PC-3 (cell line): ENCODE measurements around the gene CHRNB4. TPM values are rescaled to one million over a fixed set of nuclear protein-coding genes. Genes with fewer than 3 reads are reported as not detected.
"Not testable (repeated sequence)": the region's sequence is repeated elsewhere in the genome, so short reads cannot be mapped to it uniquely, and the experiment has no call there.

Experiments
- ATAC-seq: fragments of 200-7000 bp; cut with Tn5 transposase; 2 replicates; pipeline ENCODE4 v1.9.1; 2020; ENCODE audit warnings: mild to moderate bottlenecking, moderate library complexity
- BruUV-seq: library from RNA; stranded (reverse); fragments of 400-500 nt; replicated peaks from 2 replicates; lab custom pipeline; 2021; lab: Mats Ljungman, UMichigan
- CTCF ChIA-PET: fragments of 300-600 bp; sonication (Branson Sonifier 250); formaldehyde crosslinking; loops from one replicate; lab custom pipeline; 2022; ENCODE audit warnings: antibody characterized with exemption; lab: Charles Lee
- POLR2A ChIA-PET: fragments of 300-600 bp; sonication (Branson Sonifier 250); formaldehyde crosslinking; loops from one replicate; lab custom pipeline; 2022; ENCODE audit warnings: antibody characterized with exemption; ENCODE audit not compliant: unreplicated experiment; lab: Charles Lee
- DNase-seq: peaks from one replicate; pipeline ENCODE4 v3.0.0-alpha.2; 2015
- H2AFZ ChIP-seq: fragments of 300-600 bp; sonication (generic); 2 replicates; pipeline ENCODE4 v1.6.0; 2016; ENCODE audit warnings: antibody characterized with exemption, low read length
- H3F3A ChIP-seq: fragments of 300-600 bp; sonication (generic); one replicate; pipeline ENCODE4 v1.6.0; 2017; ENCODE audit warnings: antibody characterized with exemption, low read length, control low read depth, mild to moderate bottlenecking; ENCODE audit not compliant: unreplicated experiment
- H3K27ac ChIP-seq: fragments of 300-600 bp; sonication (generic); 2 replicates; pipeline ENCODE4 v1.5.1; 2016; ENCODE audit warnings: mild to moderate bottlenecking, low read length
- H3K27me3 ChIP-seq: fragments of 300-600 bp; sonication (generic); 2 replicates; pipeline ENCODE4 v1.6.1; 2016; ENCODE audit warnings: low read length, mixed read lengths
- H3K36me3 ChIP-seq: fragments of 300-600 bp; sonication (generic); 2 replicates; pipeline ENCODE4 v1.6.1; 2016; ENCODE audit warnings: low read depth, mixed run types, low read length, mixed read lengths
- H3K4me1 ChIP-seq: fragments of 300-600 bp; sonication (generic); 2 replicates; pipeline ENCODE4 v1.5.1; 2016; ENCODE audit warnings: low read length; ENCODE audit not compliant: insufficient read depth
- H3K4me2 ChIP-seq: fragments of 300-600 bp; sonication (generic); 2 replicates; pipeline ENCODE4 v1.6.0; 2016; ENCODE audit warnings: low read length
- H3K4me3 ChIP-seq: fragments of 300-600 bp; sonication (generic); 2 replicates; pipeline ENCODE4 v1.5.1; 2016; ENCODE audit warnings: mild to moderate bottlenecking, low read length, mixed read lengths
- H3K79me2 ChIP-seq: fragments of 300-600 bp; sonication (generic); 2 replicates; pipeline ENCODE4 v1.6.1; 2017; ENCODE audit warnings: low read length, mixed read lengths
- H3K9ac ChIP-seq: fragments of 300-600 bp; sonication (generic); 2 replicates; pipeline ENCODE4 v1.6.0; 2016; ENCODE audit warnings: mild to moderate bottlenecking, low read length
- H3K9me2 ChIP-seq: fragments of 300-600 bp; sonication (generic); replicated peaks from 2 replicates; pipeline ENCODE4 v1.6.1; 2016; ENCODE audit warnings: mixed run types, low read length, mixed read lengths
- H3K9me3 ChIP-seq: fragments of 300-600 bp; sonication (generic); 2 replicates; pipeline ENCODE4 v1.6.1; 2016; ENCODE audit warnings: low read length, mixed read lengths
- H4K20me1 ChIP-seq: fragments of 300-600 bp; sonication (generic); 2 replicates; pipeline ENCODE4 v1.6.1; 2016; ENCODE audit warnings: low read length, mixed read lengths
- EZH2 ChIP-seq: fragments of 300-600 bp; sonication (generic); IDR thresholded peaks from one replicate; pipeline ENCODE4 v1.6.1; 2017; ENCODE audit warnings: antibody characterized with exemption, mild to moderate bottlenecking, low read length; ENCODE audit not compliant: unreplicated experiment
- EZH2phosphoT487 ChIP-seq: fragments of 300-600 bp; sonication (generic); IDR thresholded peaks from 2 replicates; pipeline ENCODE4 v1.6.1; 2018; ENCODE audit warnings: mild to moderate bottlenecking, antibody characterized with exemption, low read length, borderline replicate concordance
- intact Hi-C: fragments of 100-400 bp; cut with micrococcal nuclease; formaldehyde crosslinking; loops from 2 replicates; pipeline ENCODE4 v1.9.0; 2023
- total RNA-seq: library from RNA; depleted of rRNA; stranded (reverse); fragments of >200 nt; gene quantifications from 2 replicates; pipeline ENCODE4 v1.2.3, GENCODE V29; 2014
- TF ChIP-seq, protein P1 (sequence below): fragments of 300-600 bp; sonication (generic); conservative IDR thresholded peaks from 2 replicates; pipeline ENCODE4 v1.5.1; 2017; ENCODE audit warnings: antibody characterized with exemption, low read depth, mild to moderate bottlenecking, low read length

The CHRNB4 gene
- total RNA-seq, 1 experiment from 2014 or later, result not detected

DNA sequence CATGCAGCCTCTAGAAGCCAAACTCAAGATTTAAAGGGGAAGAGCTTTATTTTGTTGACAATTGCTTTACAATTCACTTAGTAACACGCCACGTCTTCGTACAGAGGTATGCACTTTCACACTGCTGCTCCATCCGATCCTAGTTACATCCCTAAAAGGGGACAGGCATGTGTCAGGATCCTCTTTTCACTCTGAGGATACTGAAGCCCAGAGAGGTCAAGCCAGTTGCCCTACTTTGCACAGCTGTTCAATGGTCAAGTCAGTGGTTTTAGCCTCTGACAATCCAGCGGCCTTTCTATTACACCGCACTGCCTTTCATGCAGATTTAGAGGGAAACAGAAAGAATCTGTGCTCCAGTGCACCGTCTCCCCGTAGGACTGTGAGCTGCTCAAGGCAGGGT is 44.9 kb upstream of the CHRNB4 start:
- BruUV-seq, result no TSS peak
- ATAC-seq, result no peak
- Histone ChIP-seq H3K4me3 (no peak overlapping the region), H3F3A (no peaks in the 10 kb centered on the region), H3K27ac (no peak overlapping the region), H3K9ac (no peak overlapping the region), H3K4me1 (no peaks in the 10 kb centered on the region), H3K36me3 (no peaks in the 10 kb centered on the region), H3K27me3 (no peaks in the 10 kb centered on the region), H4K20me1 (no peaks in the 10 kb centered on the region), H3K9me2 (no peaks in the 10 kb centered on the region), H2AFZ (no peak overlapping the region), H3K9me3 (no peaks in the 10 kb centered on the region), H3K4me2 (no peak overlapping the region), H3K79me2 (no peaks in the 10 kb centered on the region)
- ChIA-PET POLR2A (no interaction called here), CTCF (no interaction called here)
- TF ChIP-seq, protein P1, sequence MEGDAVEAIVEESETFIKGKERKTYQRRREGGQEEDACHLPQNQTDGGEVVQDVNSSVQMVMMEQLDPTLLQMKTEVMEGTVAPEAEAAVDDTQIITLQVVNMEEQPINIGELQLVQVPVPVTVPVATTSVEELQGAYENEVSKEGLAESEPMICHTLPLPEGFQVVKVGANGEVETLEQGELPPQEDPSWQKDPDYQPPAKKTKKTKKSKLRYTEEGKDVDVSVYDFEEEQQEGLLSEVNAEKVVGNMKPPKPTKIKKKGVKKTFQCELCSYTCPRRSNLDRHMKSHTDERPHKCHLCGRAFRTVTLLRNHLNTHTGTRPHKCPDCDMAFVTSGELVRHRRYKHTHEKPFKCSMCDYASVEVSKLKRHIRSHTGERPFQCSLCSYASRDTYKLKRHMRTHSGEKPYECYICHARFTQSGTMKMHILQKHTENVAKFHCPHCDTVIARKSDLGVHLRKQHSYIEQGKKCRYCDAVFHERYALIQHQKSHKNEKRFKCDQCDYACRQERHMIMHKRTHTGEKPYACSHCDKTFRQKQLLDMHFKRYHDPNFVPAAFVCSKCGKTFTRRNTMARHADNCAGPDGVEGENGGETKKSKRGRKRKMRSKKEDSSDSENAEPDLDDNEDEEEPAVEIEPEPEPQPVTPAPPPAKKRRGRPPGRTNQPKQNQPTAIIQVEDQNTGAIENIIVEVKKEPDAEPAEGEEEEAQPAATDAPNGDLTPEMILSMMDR, result no peak
- TF ChIP-seq EZH2, result no peak
- no peak for DNase-seq
- intact Hi-C loops, result no loop called here

DNA sequence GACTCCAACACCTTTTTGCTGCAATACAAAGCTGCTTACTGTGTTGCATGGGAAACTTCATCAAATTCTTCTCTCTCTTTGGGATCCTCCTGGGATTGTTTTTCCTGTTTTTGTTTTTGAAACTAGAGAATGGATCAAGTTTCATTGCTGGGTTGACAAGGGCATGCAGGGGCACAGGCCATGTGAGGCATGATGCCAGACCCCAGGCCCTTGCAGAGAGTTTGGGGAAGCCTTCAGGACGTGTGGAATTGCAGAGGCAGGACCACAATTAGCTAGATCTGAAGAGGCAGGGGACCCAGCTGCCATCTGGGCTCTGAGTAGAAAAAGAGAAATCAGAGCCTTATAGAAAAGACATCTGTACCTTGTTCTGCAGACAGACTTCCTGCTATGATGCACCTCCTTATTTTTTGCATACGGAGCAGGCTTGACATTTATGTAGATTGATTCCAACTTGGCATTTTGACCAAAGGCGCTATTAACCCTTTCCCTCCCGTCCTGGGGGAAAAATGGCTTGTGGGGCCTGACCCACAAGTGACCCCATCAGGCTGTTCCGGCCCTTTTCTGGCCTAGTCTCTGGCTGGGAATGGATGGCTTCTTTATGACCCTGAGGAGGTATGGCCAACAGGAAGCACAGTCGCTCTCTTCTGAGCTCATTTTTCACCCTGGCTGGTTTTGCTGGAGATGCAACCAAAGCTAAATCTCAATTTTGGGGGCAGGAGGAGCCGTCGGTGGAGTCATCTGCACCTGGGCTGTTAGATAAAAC is 44.3 kb upstream of the CHRNB4 start:
- no peaks in the 10 kb centered on the region for H3K36me3 ChIP-seq
- POLR2A ChIA-PET, result no interaction called here
- H3K27ac ChIP-seq, result no peak overlapping the region
- no TSS peak for BruUV-seq
- no peaks in the 10 kb centered on the region for H4K20me1 ChIP-seq
- H3F3A ChIP-seq, result no peaks in the 10 kb centered on the region
- TF ChIP-seq EZH2 (no peak), EZH2phosphoT487 (no peak)
- TF ChIP-seq, protein P1, result no peak
- CTCF ChIA-PET, result no interaction called here
- DNase-seq (no peak), ATAC-seq (no peak)
- H3K4me3 ChIP-seq, result no peak overlapping the region
- no peak overlapping the region for H3K4me2 ChIP-seq
- H3K9me3 ChIP-seq, result no peaks in the 10 kb centered on the region
- H3K9ac ChIP-seq, result no peak overlapping the region
- no peaks in the 10 kb centered on the region for H3K4me1 ChIP-seq
- H3K27me3 ChIP-seq, result no peaks in the 10 kb centered on the region
- H2AFZ ChIP-seq, result no peak overlapping the region
- no peaks in the 10 kb centered on the region for H3K9me2 ChIP-seq
- no peaks in the 10 kb centered on the region for H3K79me2 ChIP-seq
- intact Hi-C loops, result no loop called here

DNA sequence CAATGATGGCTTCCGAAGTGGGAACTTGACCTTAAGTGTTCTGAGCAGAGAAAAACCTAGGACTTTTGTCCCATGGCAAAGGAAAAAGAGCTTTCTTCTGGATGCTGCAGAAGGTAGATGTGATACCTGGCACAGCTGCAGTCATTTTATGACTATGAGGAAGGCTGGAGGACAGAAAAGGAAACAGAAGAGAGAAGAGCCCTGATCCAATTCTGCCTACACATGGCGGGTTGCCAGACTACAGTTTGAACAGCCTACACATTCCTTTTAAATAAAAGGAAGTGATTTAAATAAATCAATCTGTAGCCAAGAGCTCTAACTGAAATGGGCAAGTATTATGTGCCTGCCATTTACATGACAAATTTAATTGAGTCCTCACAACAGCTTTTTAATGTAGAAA is 43.6 kb upstream of the CHRNB4 start:
- H3K9ac ChIP-seq, result no peak overlapping the region
- H3K36me3 ChIP-seq, result no peaks in the 10 kb centered on the region
- H3K27ac ChIP-seq, result no peak overlapping the region
- no peak overlapping the region for H3K4me3 ChIP-seq
- peak; percentile 19 for DNase-seq
- no peaks in the 10 kb centered on the region for H4K20me1 ChIP-seq
- no peaks in the 10 kb centered on the region for H3F3A ChIP-seq
- intact Hi-C loops, result no loop called here
- H3K4me2 ChIP-seq, result no peak overlapping the region
- no peaks in the 10 kb centered on the region for H3K79me2 ChIP-seq
- TF ChIP-seq, protein P1, result no peak
- TF ChIP-seq EZH2phosphoT487, result no peak
- no peak for TF ChIP-seq EZH2
- CTCF ChIA-PET, result no interaction called here
- H3K4me1 ChIP-seq, result no peaks in the 10 kb centered on the region
- H3K9me3 ChIP-seq, result no peaks in the 10 kb centered on the region
- no peaks in the 10 kb centered on the region for H3K27me3 ChIP-seq
- BruUV-seq, result no TSS peak
- ATAC-seq, result no peak
- H2AFZ ChIP-seq, result no peak overlapping the region
- H3K9me2 ChIP-seq, result no peaks in the 10 kb centered on the region
- POLR2A ChIA-PET, result no interaction called here

DNA sequence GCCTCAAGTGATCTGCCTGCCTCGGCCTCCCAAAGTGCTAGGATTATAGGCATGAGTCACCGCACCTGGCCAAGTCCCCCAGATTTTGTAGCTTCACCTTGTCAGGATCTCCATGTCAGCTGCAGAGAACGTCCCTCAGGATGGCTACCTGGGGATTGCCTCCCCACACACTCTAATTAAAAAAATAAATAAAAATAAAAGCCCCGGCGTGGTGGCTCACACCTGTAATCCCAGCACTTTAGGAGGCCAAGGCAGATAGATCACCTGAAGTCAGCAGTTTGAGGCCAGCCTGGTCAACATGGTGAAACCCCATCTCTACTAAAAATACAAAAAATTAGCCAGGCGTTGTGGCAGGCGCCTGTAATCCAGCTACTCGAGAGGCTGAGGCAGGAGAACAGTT is 42.6 kb upstream of the CHRNB4 start:
- BruUV-seq, intact Hi-C loops, H2AFZ ChIP-seq, CTCF ChIA-PET, H3K9ac ChIP-seq, DNase-seq, H3K27me3 ChIP-seq, H3K4me2 ChIP-seq, H3F3A ChIP-seq, H3K4me1 ChIP-seq, POLR2A ChIA-PET, H3K9me2 ChIP-seq, H3K4me3 ChIP-seq, H4K20me1 ChIP-seq, H3K27ac ChIP-seq, H3K79me2 ChIP-seq, ATAC-seq, H3K36me3 ChIP-seq, H3K9me3 ChIP-seq: not testable (repeated sequence)
